ENCODE data around the gene VENTX.

- no peak for TF ChIP-seq ZNF133 (tag by site-specific recombination; IDR thresholded peaks at IDR 0.05)
- TF ChIP-seq, protein P1, sequence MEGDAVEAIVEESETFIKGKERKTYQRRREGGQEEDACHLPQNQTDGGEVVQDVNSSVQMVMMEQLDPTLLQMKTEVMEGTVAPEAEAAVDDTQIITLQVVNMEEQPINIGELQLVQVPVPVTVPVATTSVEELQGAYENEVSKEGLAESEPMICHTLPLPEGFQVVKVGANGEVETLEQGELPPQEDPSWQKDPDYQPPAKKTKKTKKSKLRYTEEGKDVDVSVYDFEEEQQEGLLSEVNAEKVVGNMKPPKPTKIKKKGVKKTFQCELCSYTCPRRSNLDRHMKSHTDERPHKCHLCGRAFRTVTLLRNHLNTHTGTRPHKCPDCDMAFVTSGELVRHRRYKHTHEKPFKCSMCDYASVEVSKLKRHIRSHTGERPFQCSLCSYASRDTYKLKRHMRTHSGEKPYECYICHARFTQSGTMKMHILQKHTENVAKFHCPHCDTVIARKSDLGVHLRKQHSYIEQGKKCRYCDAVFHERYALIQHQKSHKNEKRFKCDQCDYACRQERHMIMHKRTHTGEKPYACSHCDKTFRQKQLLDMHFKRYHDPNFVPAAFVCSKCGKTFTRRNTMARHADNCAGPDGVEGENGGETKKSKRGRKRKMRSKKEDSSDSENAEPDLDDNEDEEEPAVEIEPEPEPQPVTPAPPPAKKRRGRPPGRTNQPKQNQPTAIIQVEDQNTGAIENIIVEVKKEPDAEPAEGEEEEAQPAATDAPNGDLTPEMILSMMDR (tag by site-specific recombination; IDR thresholded peaks at IDR 0.05): no peak
- TF ChIP-seq REST (tag by site-specific recombination; IDR thresholded peaks at IDR 0.05): no peak
Observed at GRCh38 chr10:133209117-133209516, 28.5 kb upstream of the VENTX start.
